ENCODE data around the gene RNF115.

DNA sequence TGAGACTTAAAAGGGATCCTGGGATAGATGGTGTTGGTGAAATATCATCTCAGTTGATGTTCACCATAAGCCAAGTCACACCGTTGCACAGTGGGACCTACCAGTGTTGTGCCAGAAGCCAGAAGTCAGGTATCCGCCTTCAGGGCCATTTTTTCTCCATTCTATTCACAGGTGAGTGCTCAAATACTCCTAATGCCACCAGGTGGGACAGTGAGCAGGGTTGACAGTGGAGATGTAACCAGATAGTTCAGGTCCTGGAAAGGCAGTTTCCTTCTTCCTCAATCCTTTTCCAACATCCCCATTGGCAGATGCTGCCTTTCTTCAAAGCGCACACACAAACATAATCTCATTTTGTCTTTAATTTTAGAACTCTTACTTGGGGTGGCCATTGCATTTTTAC lies 93.0 kb downstream of the RNF115 start:
- TF ChIP-seq, protein P1, sequence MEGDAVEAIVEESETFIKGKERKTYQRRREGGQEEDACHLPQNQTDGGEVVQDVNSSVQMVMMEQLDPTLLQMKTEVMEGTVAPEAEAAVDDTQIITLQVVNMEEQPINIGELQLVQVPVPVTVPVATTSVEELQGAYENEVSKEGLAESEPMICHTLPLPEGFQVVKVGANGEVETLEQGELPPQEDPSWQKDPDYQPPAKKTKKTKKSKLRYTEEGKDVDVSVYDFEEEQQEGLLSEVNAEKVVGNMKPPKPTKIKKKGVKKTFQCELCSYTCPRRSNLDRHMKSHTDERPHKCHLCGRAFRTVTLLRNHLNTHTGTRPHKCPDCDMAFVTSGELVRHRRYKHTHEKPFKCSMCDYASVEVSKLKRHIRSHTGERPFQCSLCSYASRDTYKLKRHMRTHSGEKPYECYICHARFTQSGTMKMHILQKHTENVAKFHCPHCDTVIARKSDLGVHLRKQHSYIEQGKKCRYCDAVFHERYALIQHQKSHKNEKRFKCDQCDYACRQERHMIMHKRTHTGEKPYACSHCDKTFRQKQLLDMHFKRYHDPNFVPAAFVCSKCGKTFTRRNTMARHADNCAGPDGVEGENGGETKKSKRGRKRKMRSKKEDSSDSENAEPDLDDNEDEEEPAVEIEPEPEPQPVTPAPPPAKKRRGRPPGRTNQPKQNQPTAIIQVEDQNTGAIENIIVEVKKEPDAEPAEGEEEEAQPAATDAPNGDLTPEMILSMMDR (conservative IDR thresholded peaks at IDR 0.05; ENCODE audit: low read depth, low read length) = peak; percentile 59
- no peak for TF ChIP-seq EZH2 (IDR thresholded peaks at IDR 0.05; ENCODE audit: low read length, unreplicated experiment)

All from PC-3 (cell line).